ENCODE measurements around the gene CBX2.

CBX2 gene

DNA sequence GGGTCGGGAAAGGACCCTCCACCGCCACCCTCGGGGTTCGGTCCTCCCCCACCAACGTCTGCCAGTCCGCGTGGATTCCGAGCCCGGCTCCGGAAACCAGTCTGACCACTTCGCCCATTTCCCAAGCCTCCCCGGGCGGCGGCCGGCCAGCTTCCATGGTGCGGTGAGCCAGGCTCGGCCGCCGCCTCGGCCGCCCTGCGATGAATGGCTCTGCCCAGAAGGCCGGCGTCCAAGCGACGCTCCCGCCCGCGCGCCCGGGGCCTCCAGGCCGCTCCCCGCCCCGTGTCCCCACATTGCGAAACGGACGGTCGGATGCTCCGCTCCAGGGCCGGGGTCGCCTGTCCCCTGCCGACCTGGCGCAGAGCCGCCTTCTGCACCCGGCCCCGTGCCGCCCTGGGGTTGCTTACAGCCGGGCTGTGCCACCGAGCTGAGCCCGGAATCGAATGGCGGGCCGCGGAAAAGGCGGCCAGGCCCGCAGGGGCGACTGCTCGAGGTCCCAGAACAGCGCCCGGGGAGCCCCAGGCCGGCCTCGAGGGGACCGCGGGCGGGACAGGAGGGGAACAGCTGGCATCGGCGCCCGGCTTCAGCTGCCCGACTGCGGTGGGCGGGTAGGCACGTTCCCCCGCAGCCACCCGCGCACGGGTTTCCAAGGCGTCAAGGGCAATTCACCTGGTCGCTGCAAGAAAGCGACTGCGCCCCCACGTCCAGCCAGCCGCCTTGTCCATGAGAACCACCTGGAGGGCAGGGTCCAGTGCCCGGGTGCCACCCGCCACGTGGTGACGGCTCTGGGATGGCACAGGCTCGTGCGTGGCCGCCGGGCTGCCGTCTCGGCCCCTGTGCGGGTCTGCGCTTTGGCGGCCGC lies 37.3 kb downstream of the CBX2 start:
- Mint-ChIP-seq H3K27ac (peak overlapping the region; percentile 38), H3K4me1 (peaks cover 25% of the 10 kb centered on the region), H3K4me3 (no peak overlapping the region), H3K9me3 (no peaks in the 10 kb centered on the region), H3K27me3 (peaks cover 74% of the 10 kb centered on the region), H3K36me3 (no peaks in the 10 kb centered on the region)
- ATAC-seq: no peak

DNA sequence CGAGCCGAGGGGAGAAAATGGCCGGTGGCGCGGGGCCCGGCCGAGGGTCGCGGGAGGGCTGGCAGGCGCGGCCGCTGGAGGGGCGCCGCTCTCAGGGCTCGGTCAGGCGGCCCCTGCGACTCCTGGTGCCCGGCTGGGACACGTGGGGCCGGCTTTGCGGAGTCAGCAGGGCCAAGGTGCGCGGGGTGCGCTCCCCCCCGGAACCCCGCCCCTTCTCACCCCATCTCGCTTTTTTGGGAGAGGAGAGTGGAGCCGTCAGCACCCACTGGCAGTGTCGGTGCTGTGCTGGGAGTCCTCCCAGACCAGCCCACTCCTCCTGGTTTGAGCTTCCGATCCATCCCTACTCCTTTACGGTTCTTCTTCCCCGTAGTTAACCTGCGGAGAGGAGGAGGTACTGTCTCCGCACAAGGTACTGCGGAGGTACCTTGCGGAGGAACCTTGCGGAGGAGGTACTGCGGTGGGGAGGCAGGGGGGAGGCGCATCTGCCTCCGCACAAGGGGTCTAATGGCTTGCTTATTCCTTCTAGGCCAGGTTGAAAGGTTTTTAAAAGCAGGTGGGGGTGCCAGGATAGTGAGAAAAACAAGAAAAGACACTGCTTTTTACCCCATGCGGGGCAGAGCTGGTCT lies 38.0 kb downstream of the CBX2 start:
- Mint-ChIP-seq H3K4me3 (no peak overlapping the region), H3K27ac (no peak overlapping the region), H3K27me3 (peaks cover 74% of the 10 kb centered on the region), H3K36me3 (no peaks in the 10 kb centered on the region), H3K4me1 (peaks cover 17% of the 10 kb centered on the region), H3K9me3 (no peaks in the 10 kb centered on the region)
- ATAC-seq: no peak

DNA sequence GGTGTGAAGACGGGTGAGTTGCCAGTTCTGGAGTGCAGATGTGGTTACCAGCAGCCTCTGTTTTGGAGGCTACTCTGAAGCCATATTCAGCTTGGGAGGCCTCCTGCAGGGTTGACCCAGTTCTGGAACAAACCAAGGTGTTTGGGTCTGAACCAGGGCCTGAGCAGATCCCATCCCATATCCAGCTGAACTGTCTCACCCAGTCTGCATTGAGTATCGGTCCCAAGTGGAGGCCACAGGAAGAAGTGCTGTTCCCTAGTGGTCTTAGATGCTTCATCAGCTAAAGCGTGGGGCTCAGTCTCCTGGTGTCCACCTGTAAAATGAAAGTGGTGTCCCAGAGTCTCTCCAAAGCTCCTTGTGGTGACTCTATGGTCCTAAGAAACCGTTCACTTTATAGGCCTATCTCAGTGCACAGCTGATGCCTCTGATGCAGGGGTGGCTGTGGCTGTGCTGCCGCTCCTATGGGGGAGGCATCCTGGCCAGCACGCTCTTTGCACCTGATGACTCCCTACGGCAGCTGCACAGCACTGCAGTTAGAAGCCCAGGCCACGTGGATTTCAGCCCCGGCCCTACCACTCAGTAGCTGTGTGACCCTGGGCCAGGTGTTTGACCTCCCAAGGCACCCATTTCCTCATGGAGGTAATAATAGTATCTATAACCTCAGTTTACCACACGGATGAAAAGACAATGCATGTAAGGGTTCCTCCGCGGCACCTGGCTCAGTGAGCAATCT lies 40.2 kb downstream of the CBX2 start:
- Mint-ChIP-seq H3K4me1 (peaks cover 8% of the 10 kb centered on the region), H3K27ac (no peak overlapping the region), H3K27me3 (peaks cover 72% of the 10 kb centered on the region), H3K36me3 (no peaks in the 10 kb centered on the region), H3K4me3 (no peak overlapping the region), H3K9me3 (no peaks in the 10 kb centered on the region)
- ATAC-seq: no peak

DNA sequence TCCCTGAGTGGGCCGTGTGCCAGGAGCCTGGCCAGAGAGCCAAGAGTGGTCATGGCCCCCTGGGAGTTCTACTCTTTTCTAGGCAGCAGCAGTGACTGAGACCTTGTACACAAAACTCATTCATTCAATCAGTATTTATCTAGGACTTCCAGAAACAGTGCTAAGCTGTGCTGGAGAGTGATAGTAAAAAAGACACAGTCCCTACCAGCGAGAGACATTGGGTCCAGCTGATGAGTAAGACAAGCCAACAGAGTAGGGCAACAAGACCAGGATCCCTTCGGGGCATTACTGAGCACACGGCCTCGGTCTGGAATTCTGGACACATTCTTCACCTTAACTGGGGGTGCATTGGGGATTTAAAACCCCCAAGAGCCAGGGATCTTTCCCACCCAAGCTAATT lies 41.1 kb downstream of the CBX2 start:
- H3K4me1 Mint-ChIP-seq: peaks cover 7% of the 10 kb centered on the region
- no peaks in the 10 kb centered on the region for H3K36me3 Mint-ChIP-seq
- H3K4me3 Mint-ChIP-seq: no peak overlapping the region
- peaks cover 77% of the 10 kb centered on the region for H3K27me3 Mint-ChIP-seq
- ATAC-seq: no peak
- no peak overlapping the region for H3K27ac Mint-ChIP-seq
- H3K9me3 Mint-ChIP-seq: no peaks in the 10 kb centered on the region

DNA sequence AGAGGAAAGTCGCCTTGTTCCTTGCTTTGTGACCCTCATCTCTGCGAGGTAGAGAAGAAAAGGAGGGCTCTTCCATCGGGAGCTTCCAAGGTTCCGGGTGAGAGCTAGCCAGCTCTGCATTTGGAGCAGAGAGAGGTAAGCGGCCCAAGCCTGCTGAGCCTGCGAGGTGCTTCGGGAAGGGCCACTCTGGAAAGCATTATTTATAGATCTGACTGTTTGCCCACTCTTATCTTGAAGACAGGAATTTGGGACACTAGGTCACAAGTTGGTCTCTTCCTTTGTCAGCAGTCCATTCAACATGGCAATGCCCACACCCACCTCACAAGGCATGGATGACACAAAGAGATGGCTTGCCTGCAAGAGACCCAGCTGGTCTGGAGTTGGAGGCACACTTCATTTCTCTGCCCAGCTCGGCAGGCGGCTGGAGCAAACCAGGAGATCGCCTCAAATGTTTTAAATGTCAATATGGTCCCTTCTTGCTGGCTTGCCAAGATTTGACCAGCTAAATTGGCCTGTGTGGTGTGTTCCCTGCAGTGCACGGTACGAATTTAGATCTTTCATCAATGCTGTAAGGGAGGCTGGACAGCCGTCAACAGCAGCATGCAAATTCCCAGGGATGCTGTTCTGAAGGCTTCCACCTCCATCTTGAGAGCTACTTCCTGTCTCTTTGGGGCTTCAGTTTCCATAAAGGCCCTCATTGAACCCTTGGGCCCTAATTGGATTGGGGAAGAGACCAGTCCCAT lies 41.8 kb downstream of the CBX2 start:
- H3K4me1 Mint-ChIP-seq: peaks cover under 1% of the 10 kb centered on the region
- no peaks in the 10 kb centered on the region for H3K9me3 Mint-ChIP-seq
- no peak overlapping the region for H3K4me3 Mint-ChIP-seq
- no peaks in the 10 kb centered on the region for H3K36me3 Mint-ChIP-seq
- no peak overlapping the region for H3K27ac Mint-ChIP-seq
- H3K27me3 Mint-ChIP-seq: peaks cover 77% of the 10 kb centered on the region
- ATAC-seq: no peak

DNA sequence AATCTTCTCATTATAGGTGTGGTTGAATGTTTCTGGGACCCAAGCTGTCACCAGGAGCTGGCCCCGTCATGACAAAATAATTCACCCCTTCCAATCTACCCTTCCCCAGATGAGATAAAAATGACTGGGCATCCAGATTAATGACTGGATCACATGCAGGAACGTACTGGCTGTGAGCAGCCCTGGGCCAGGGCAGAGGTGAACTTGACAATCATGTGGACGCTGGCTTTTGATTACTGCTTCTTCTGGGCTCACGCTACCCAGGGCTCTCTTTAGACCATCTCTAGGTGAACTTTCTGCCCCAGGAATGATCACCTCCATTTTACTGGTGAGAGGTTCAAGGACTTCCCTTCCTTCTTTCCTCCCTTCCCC lies 43.0 kb downstream of the CBX2 start:
- no peak overlapping the region for H3K4me3 Mint-ChIP-seq
- H3K9me3 Mint-ChIP-seq: no peaks in the 10 kb centered on the region
- no peak for ATAC-seq
- peaks cover 81% of the 10 kb centered on the region for H3K27me3 Mint-ChIP-seq
- no peak overlapping the region for H3K27ac Mint-ChIP-seq
- H3K4me1 Mint-ChIP-seq: peaks cover 3% of the 10 kb centered on the region
- no peaks in the 10 kb centered on the region for H3K36me3 Mint-ChIP-seq

DNA sequence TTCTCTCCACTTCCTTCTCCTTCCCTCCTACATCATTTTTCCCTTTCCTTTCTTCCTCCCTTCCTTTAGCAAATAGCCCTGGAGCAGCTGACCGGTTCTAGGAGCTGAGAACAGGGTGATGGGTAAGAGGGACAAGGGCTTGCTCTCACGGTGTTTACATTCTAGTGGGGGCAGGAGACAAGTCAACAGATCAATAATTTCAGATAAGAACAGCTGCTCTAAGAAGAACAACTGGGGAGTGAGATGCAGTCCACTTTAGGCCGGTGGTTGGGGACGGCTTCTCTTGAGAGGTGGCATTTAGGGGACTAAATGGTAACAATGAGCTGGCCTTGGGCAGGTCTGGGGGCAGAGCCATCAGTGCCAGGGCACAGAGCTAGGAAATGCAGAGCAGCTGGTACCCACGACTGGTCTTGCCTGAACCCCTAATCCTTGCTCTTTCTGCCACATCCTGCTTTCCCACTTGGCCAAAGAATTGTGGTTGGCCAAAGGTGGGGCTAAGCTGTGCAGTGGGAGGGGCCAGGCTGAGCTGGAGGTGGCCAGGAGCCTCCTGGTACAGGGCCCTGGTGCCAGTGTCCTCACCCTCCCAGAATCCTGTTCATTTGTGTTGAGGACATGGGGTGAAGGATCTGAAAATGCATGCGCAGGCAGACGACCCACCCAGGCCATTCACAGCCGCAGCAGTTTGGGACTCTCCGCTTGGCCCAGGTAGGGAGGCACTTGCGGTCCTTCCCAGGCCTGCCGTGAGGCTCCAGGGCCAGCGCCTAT lies 43.6 kb downstream of the CBX2 start:
- H3K27ac Mint-ChIP-seq: no peak overlapping the region
- no peak for ATAC-seq
- H3K27me3 Mint-ChIP-seq: peaks cover 81% of the 10 kb centered on the region
- H3K4me1 Mint-ChIP-seq: peaks cover 8% of the 10 kb centered on the region
- no peaks in the 10 kb centered on the region for H3K9me3 Mint-ChIP-seq
- H3K36me3 Mint-ChIP-seq: no peaks in the 10 kb centered on the region
- no peak overlapping the region for H3K4me3 Mint-ChIP-seq

DNA sequence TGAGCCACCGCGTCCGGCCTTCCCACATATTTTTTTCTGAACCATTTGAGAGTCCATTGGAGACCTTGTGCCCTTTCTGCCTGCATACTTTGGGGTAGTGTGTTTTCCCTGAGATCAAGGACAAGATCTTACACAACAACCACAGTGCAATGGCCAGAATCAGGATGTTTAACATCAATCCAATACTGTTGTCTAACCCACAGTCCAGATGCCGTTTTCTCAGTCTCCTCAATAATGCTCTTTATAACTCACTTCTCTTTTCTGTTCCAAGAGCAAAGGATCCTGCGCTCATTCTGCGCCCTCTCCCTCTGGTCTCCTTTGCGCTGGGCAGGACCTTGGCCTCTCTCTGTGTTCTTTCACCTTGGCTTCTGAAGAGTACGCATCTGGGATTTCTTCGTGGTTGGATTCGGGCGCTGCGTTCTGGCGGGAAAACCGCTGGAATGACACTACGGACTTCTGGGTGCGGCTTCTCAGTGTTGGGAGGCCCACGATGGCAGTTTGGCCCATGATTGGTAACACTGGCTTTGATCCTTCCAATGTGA lies 44.7 kb downstream of the CBX2 start:
- no peak for ATAC-seq
- no peaks in the 10 kb centered on the region for H3K9me3 Mint-ChIP-seq
- H3K4me3 Mint-ChIP-seq: no peak overlapping the region
- H3K27ac Mint-ChIP-seq: no peak overlapping the region
- peaks cover 11% of the 10 kb centered on the region for H3K4me1 Mint-ChIP-seq
- peaks cover 73% of the 10 kb centered on the region for H3K27me3 Mint-ChIP-seq
- H3K36me3 Mint-ChIP-seq: no peaks in the 10 kb centered on the region

DNA sequence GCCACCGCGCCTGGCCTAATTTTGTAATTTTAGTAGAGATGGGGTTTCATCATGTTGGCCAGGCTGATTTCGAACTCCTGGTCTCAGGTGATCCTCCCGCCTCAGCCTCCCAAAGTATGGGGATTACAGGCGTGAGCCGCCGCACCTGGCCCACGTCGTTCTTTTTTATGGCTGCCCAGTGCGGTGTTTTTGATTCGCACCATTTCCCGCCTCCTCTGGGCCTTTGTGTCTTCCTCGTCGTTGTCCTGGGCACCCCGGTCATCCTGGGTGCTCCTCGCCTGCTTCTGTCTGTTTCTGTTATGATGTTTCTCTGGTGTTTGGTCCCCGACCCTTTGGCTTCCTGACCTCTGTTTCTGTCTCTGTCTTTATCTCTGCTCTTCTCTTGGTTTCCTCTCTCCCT lies 46.3 kb downstream of the CBX2 start:
- Mint-ChIP-seq H3K27ac (no peak overlapping the region), H3K27me3 (peaks cover 63% of the 10 kb centered on the region), H3K36me3 (no peaks in the 10 kb centered on the region), H3K4me3 (no peak overlapping the region), H3K9me3 (no peaks in the 10 kb centered on the region), H3K4me1 (peaks cover 11% of the 10 kb centered on the region)
- ATAC-seq: no peak

DNA sequence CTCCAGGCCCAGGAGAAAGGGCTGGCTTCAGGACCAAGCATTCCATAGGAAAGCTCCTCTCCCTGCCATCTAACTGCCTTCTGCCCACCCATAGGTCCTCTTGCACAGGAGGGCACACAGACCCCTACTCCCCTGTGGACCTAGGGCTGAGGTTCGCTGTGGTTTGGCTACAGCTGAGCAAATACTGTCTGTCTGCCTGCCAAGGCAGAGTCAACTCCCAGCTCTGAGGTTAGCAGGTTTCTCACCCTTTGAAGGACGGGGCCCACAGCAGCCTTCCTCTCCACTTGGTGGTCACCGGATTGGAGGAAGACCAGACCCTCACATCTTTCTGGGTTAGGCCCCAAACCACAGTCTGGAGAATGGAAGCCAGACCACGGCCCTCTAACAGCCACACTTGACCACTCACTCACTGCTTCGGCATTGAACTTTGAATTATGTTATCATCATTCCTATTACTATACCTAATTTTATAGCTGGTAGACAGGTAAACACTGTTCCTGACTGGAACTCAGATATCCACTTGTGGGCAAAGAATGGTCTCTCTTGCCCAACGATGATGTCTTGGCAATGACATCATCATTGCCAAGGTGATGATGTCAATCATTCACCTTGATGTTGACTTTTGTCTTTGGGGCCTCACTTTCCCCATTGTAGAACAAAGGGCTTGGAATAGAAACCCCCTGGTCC lies 47.1 kb downstream of the CBX2 start:
- H3K36me3 Mint-ChIP-seq: no peaks in the 10 kb centered on the region
- peaks cover 55% of the 10 kb centered on the region for H3K27me3 Mint-ChIP-seq
- H3K9me3 Mint-ChIP-seq: no peaks in the 10 kb centered on the region
- peaks cover 11% of the 10 kb centered on the region for H3K4me1 Mint-ChIP-seq
- no peak overlapping the region for H3K27ac Mint-ChIP-seq
- ATAC-seq: no peak
- H3K4me3 Mint-ChIP-seq: no peak overlapping the region

DNA sequence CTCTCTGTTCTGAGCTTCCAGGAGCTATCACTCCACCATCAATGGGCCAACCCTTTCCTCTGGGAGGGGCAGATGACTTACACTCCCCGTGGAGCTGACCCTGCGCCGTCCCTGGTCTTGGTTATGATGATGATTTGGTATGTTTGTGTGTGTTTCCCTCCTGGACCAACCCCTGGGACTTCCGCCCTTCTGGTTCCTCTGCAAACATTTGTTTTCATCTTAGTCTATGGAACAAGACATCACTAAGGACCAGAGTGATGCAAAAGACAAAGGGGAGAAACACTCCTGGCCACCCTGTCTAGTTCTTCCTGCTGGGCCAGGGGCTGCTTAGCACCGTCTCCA lies 47.6 kb downstream of the CBX2 start:
- Mint-ChIP-seq H3K4me3 (no peak overlapping the region), H3K4me1 (peaks cover 12% of the 10 kb centered on the region), H3K36me3 (no peaks in the 10 kb centered on the region), H3K27ac (no peak overlapping the region), H3K27me3 (peaks cover 50% of the 10 kb centered on the region), H3K9me3 (no peaks in the 10 kb centered on the region)
- no peak for ATAC-seq

DNA sequence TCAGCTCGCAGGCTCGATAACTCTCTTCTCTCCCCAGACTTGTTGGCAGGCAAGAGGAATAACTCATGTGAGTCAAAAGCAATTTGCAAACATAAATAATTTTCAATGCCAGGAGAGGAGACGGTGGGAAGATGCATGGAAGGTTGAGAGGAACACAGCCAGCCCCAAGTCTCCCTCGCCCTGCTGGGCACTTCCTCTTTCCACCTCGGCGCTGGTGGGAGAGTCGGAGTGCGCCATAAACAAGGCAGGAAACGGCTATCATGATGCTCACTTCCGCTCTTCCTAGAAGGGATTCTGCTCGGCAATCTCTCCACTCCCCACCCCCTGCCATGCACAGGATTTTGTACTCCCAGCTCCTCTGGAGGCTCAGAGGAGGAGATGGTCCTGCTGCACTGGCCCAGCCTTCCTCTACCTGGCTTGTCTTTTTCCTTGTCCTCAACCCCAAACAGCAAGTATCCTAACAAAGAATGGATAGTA lies 48.3 kb downstream of the CBX2 start:
- Mint-ChIP-seq H3K4me1 (peaks cover 17% of the 10 kb centered on the region), H3K4me3 (no peak overlapping the region), H3K27me3 (peaks cover 43% of the 10 kb centered on the region), H3K27ac (no peak overlapping the region), H3K36me3 (no peaks in the 10 kb centered on the region), H3K9me3 (no peaks in the 10 kb centered on the region)
- ATAC-seq: no peak

DNA sequence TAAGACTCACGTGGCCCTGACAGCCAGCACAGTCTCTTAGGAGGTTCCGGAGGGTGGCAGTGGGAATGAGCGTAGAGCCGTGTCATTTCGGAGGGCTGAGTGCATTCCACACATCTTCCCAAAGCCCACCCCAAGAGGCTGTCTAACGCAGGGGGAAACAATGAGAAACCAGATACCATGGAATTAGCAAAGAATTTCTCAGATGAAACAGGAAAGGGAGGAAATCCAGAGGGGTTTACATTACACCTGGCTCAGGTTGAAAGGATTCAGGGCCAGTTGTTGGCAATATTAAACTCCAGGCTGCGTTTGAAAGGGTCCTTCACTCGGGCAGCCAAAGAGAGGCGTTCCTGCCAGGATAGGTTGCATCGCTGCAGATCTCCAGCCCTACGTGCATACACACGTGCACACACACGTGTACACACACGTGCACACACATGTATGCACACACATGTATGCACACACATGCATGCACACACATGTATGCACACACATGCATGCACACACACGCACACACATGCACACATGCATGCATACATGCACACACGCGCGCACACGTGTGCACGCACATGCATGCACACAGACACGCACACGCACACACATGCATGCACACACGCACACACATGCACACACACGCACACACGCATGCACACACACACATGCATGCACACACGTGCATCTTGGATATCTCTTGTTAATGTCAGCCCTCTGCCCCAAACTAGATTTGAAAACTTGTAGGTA lies 49.1 kb downstream of the CBX2 start:
- Mint-ChIP-seq H3K4me1 (peaks cover 17% of the 10 kb centered on the region), H3K27me3 (peaks cover 37% of the 10 kb centered on the region), H3K36me3 (no peaks in the 10 kb centered on the region), H3K9me3 (no peaks in the 10 kb centered on the region), H3K27ac (no peak overlapping the region), H3K4me3 (no peak overlapping the region)
- no peak for ATAC-seq
